Liver (tissue), 3 donors: Measurements from ENCODE around the gene IPMK.

Source experiments
- CTCF ChIP-seq: fragments of 150-350 bp; IDR thresholded peaks from 2 replicates; pipeline ENCODE4 v1.5.1; 2017; ENCODE audit warnings: improper control_type of control experiment, low read depth, low read length; ENCODE audit not compliant: missing input control
- EGR1 ChIP-seq, 2 donors: IDR thresholded peaks; 2 replicates each; pipeline ENCODE4 v1.6.1; 2016 to 2018; ENCODE audit warnings: antibody characterized with exemption in 2 of 2, low read depth in 2 of 2
- FOXA1 ChIP-seq: IDR thresholded peaks from 2 replicates; pipeline ENCODE4 v1.6.1; 2016; ENCODE audit warnings: antibody characterized with exemption
- TAF1 ChIP-seq: conservative IDR thresholded peaks from 2 replicates; pipeline ENCODE4 v1.6.1; 2016; ENCODE audit warnings: antibody characterized with exemption, mild to moderate bottlenecking
- ZBTB33 ChIP-seq: IDR thresholded peaks from 2 replicates; pipeline ENCODE4 v1.6.1; 2016; ENCODE audit warnings: antibody characterized with exemption
- donor health status: healthy.
- donor health status: healthy.

- TF ChIP-seq CTCF (no peak), EGR1 (IDR thresholded peaks at IDR 0.05; ENCODE audit: low read depth in 2 of 2) (no peak), FOXA1 (no peak), ZBTB33 (no peak), TAF1 (no peak)
Measured at GRCh38 chr10:58300676-58301075, 33.0 kb upstream of the IPMK start.
